GM18909 (cell line): Measurements from ENCODE around the gene NTRK2.
"Not testable (repeated sequence)": the region's sequence is repeated elsewhere in the genome, so short reads cannot be mapped to it uniquely, and the experiment has no call there.

Experiments used
- ATAC-seq: cut with Tn5 transposase; IDR thresholded peaks from one replicate; pipeline ENCODE4 v1.9.1; 2021; ENCODE audit warnings: mild to moderate bottlenecking; ENCODE audit not compliant: unreplicated experiment, poor library complexity

The NTRK2 gene

DNA sequence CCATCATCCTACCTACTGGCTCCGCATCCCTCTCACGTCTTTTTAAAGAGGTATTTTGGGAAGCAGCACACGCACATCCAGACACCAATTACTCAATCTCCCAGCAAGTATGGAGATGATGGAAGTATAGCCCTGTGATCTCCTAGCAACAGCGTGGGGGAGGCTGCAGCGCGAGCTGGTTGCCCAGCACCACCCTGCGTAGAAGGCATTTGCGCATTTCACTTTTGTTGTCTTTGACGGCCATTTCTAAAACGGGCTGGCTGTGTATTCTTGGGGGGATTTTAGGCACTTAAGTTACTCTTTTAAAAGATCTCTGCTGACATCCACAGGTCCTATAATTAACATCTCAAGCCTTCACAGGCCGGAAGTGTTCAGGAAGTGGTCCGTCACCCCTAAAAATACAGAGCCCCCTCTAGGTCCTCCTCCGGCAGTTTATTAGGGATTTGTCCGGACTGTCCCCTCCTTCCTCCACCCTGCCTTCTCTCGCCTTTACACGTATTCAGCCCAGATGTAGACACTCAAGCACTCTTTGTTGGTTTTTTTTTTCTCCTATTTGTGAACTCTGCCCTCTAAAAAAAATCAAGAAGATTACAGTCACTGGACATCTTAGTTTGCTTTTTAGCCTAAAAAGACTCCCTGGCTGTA is 371.4 kb downstream of the NTRK2 start:
- no peak for ATAC-seq

DNA sequence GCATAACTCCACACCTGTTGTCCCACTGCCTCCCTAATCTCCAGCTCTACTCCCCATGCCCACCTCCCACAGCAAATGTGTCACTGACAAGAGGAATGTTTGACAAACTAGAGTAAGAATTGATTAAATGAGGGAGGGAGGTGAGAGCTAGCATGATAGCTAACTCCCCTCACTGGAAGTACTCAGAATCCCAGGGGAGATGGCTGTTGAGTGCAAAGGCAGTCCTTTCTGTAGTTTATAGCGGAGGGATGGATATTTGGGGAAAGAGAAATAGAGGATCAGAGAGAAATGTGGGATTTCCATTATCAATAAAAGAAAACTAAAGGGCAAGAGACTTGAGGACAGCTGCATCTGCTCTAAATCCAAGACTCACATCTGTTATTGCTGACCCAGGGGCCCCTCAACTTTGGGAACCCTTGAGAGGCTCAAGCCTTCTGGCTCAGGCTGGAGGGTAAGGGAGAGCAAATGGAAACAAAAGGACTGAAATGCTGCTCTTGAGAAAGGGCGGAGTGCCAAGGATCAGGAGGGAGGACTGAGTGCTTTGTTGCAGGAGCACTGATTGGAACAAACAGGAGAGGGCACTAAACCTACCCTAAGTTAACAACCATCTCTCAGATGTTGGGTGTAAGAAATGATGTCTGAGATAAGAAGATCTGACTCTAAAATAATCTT is 372.1 kb downstream of the NTRK2 start:
- ATAC-seq = no peak

DNA sequence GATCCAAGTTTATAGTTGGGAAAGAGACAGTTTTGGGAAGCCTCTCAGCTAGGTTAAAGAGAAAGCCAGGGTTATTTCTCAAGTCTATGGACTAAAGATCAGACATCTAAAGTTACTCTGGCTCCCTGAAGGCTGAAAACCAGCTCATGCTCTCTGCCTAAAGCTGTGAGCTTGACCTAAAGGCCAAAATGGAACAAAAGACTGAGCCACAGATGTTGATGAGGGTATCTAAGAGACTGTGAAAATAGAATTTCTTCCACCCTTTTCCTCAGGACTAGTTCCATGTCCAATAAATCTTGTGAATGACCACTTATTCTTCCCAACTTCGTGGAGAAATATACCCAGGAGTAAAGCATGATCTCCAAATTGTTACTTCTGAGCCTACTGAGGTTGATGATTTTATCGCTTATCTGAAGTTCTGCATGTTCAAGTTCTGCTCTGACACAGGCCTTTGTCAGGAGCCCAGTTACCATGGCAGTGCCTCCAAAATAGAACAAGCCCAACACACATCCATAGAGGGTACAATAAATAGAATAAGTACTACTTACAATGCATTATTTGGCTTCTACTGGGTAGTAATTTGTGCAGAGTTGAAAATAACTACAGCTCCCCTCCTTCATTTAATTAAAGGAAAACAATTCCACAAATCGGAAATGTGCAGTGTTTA is 373.6 kb downstream of the NTRK2 start:
- no peak for ATAC-seq

DNA sequence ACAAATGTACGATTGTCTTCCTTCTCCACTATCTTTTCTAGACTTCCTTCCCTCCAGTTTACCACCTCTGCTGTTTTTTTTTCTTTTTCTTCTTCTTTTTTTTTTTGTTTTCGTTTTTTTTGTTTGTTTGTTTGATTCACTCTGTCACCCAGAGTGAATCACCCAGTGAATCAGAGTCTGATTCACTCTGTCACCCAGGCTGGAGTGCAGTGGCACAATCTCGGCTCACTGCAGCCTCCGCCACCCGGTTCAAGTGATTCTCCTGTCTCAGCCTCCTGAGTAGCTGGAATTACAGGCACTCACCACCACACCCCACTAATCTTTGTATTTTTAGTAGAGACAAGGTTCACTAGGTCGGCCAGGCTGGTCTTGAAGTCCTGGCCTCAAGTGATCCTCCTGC is 375.7 kb downstream of the NTRK2 start:
- no peak for ATAC-seq

DNA sequence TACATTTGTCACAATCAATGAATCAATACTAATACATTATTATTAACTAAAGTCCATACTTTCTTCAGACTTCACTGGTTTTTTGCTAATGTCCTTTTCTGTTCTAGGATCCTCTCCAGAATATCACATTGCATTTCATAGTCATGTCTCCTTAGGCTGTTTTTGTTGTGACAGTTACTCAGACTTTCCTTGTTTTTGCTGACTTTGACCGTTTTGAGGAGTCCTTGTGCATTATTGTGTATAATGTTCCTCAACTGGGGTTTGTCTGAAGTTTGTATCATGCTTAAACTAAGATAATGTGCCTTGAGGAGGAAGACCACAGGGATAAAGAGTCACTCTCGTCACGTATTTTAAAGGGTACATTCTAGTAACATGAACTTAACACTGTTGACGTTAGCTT is 376.9 kb downstream of the NTRK2 start:
- no peak for ATAC-seq

DNA sequence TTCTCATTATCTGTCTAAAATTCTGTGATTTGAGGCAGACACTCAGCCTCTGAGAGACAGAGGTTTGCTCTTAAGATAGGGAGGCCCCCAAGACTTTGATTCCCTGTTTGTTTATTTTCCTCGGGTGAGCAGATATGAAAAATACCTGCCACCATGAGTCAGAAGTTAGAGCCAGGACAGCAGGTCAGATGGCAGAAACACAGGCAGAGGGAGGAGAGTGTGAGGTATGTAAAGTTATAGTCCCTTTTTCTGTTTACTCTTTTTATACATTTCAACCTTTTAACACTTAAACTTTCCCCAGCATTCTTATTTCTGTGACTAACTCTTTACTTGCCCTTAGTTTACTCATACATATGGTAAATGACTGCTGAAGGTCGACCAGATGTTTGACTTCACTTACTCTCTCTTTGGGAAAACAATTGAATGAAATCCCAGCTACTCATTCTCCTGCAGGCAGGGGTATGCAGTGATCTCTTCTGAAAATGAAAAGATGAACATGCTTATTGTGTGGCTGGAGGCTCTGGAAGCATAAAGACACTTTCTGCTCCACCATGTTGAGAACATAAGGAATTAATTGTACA is 383.8 kb downstream of the NTRK2 start:
- ATAC-seq = no peak

DNA sequence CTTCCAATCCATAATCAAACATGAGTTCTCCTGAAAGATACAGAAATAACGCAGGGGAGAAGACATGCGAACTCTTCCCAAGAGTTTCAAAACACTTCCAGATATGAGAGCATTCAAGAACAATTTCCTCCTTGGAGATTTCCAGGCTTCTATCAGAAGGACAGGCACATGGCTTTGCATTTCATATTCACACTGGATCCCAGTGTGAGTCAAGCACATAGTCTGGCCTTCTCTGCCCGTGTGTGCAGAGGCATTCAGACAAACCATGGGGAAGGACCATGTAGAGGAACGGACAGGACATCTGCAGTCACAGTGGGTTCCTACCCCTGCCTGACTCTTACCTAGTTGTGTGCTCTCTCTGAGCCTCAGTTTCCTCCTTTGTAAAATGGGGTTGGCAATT is 384.5 kb downstream of the NTRK2 start:
- ATAC-seq = no peak

DNA sequence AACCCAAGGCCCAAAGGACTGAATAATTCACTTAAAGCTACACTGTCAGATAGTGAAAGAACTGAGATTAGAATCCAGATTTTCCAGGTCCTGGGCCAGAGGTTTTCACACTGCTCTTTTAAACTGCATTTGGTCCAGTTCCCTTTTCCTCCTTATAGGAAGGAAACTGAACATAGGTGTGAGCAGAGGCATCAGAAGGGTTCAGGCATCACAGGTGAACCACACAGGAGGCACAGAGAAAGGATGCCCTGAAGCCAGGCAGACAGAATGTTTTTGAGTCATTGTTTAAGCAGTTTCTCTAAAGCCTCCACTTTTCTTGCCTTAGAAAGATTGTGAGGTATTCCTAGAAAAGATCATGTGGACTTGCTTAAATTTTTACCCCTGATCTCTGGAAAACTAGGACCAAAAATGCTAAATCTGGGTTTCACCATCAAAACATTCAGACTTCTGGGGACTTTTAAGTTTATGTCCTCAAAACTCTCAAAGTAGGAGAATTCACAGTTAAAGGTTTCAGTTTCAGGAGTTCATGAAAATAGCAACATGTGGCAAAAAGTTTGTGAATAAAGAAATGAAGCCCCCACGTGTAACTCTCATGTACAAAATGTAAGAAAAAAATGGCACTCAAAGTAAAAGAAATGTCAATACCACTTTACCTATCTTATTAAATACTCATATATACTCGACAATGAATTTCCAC is 386.1 kb downstream of the NTRK2 start:
- ATAC-seq = peak; percentile 77

DNA sequence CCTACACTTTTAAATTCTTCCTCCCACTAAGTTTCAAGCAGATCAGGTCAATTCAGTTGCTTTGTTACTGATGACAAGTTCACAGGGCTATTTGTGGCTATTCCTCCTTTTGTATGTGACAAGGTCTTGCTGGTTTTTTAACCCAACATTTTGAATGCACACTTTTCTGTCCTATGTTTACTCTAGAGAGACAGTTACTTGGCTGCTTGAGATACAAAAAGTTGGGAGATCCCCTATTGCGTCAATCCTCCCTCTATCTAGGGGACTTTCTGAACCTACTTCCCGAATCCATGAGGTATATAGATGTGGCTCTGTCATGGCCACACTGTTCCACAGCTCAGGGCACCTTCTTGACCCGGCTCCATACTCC is 386.7 kb downstream of the NTRK2 start:
- peak; percentile 62 for ATAC-seq

DNA sequence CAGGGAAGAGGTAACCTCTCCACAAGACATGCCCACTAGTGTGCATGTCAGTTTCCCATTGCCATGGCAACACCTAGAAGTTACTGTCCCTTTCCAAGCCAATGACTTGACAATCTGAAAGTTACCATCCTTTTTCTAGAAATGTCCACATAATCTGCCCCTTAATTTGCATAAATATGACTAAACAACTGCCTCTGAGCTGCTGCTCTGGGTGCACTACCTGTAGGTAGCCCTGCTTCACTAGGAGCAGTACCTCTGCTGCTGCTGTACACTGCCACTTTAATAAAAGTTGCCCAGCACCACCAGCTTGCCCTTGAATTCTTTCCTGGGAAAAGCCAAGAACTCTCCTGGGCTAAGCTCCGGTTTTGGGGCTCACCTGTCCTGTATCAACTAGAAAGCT is 392.4 kb downstream of the NTRK2 start:
- ATAC-seq = no peak

DNA sequence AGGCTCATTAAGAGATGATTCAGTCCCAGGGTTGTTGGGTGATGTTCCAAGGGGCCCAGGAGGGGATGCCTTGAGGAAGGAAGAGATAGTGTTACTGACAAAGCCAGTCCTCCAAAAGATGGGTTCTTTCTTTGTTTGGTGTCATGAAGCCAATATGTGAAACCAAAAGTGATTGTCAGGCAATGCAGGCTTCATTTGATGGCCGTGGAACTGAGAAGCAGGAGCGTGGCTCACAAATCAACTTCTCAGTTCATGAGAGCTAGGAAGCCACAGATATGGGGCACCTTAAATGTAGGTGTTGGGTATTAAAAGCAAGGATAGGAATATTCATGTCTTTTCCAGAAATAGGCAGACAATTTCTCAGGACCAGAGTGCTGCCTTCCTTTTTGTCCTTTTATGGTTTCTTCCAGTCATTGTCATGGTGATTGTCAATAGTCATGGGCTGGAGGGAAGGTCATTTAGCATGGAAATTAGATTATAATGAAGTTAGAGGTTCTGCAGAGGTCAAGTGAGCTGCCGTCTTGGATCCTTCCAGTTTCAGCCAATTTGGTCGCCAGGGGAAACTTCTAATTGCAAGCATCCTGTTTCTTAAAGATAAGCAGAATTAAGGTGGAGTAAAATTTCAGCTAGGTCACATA is 393.0 kb downstream of the NTRK2 start:
- no peak for ATAC-seq

DNA sequence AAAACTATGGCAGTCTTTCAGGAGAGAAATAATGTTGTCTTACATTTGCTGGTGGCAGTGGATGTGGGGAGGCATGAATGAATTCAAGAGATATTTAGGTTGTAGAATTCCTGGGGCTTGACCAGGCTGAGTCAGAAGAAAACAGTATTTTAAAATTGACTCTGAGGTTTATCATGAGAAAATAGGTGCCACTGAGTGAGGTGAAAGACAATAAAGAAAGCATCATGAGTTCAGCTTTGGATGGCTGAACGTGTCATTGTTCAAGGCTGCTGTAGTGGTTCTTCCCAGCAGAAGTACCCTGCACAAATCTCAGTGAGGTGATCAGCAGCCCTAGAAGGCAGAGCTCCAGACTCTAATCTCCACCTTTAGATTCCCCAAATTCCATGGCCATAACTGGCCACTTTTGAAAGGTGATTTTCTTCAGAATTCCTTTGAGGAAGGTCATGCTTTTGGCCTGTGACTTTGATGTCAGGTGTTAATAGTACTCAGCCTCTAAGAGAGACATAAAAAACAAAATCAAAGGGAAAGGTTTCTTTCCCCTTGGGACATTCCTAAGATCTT is 395.4 kb downstream of the NTRK2 start:
- no peak for ATAC-seq

DNA sequence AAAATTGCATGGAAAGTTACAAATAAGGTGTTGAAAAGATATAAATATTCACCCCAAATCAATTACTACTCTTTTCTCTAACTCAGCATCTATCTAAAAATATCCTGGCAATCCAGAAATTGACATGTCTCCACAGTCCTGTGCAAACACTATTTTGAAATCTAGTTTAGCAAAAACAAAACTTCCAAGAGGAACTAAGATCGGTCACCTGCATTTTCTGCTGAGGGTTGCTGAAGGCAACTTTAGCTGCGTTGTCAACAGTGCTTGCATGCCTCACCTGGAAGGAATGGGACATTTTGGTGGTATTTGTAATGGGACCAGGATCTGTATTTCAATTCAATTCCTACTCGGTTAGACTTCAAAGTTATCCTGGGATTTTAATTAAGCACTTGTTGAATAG is 398.3 kb downstream of the NTRK2 start:
- ATAC-seq = peak; percentile 82

DNA sequence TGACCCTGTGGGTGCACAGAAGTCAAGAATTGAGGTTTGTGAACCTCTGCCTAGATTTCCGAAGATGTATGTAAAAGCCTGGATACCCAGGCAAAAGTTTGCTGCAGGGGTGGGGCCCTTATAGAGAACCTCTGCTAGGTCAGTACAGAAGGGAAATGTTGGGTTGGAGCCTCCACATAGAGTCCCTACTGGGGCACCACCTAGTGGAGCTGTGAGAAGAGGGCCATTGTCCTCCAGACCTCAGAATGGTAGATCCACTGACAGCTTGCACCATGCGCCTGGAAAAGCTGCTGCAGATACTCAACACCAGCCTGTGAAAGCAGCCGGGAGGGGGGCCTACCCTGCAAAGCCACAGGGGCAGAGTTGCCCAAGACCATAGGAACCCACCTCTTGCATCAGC is 399.9 kb downstream of the NTRK2 start:
- ATAC-seq = not testable (repeated sequence)
